Endothelial cell of umbilical vein (primary cell): ENCODE measurements around the gene DIP2C. TPM values are rescaled to one million over a fixed set of nuclear protein-coding genes. Genes with fewer than 3 reads are reported as not detected.

Experiments used
- BruUV-seq: library from RNA; stranded (reverse); fragments of 400-500 nt; replicated peaks from 2 replicates; lab custom pipeline; 2021; lab: Mats Ljungman, UMichigan
- CTCF ChIA-PET: fragments of 300-600, 350-600 bp; sonication (Branson Sonifier 250); formaldehyde crosslinking; loops from one replicate; lab custom pipeline; 2021; ENCODE audit warnings: antibody characterized with exemption, inconsistent platforms; lab: Charles Lee
- POLR2A ChIA-PET: fragments of 300-600, 350-600 bp; sonication (Branson Sonifier 250); formaldehyde crosslinking; loops from one replicate; lab custom pipeline; 2021; ENCODE audit warnings: antibody characterized with exemption, inconsistent platforms; lab: Charles Lee
- DNase-seq: peaks from one replicate; pipeline ENCODE4 v3.0.0-alpha.2; 2011; ENCODE audit warnings: low read depth, low spot score
- FAIRE-seq: peaks from 2 replicates; lab custom pipeline; 2011; peaks lifted over from hg19 to GRCh38; lab: Jason Lieb, UNC
- H2AFZ ChIP-seq: 2 replicates; pipeline ENCODE4 v1.6.0; 2012; ENCODE audit warnings: low read depth, low read length, control low read depth, inconsistent platforms
- H3K27ac ChIP-seq: 2 replicates; pipeline ENCODE4 v1.5.1; 2011; ENCODE audit warnings: low read depth, mild to moderate bottlenecking, control low read depth, low read length, moderate library complexity; ENCODE audit not compliant: insufficient read depth
- H3K27me3 ChIP-seq, 2 experiments: 2 replicates each; pipeline versions ENCODE4 v1.6.0 to v1.6.1; 2011; ENCODE audit warnings: low read length in 2 of 2, mixed read lengths in 1 of 2; ENCODE audit not compliant: control insufficient read depth in 2 of 2, insufficient read depth in 2 of 2
- H3K36me3 ChIP-seq, 2 experiments: 2 replicates in 1 of 2; 3 replicates in 1 of 2; pipeline ENCODE4 v1.5.1; 2011; ENCODE audit warnings: low read length in 2 of 2, mild to moderate bottlenecking in 1 of 2, moderate library complexity in 1 of 2; ENCODE audit not compliant: control insufficient read depth in 2 of 2, insufficient read depth in 2 of 2; ENCODE audit errors: extremely low read depth in 1 of 2
- H3K4me1 ChIP-seq: 3 replicates; pipeline ENCODE4 v1.5.1; 2011; ENCODE audit warnings: mild to moderate bottlenecking, low read length; ENCODE audit not compliant: control insufficient read depth, insufficient read depth; ENCODE audit errors: extremely low read depth
- H3K4me2 ChIP-seq: 2 replicates; pipeline ENCODE4 v1.6.1; 2011; ENCODE audit warnings: low read length, control low read depth, mixed read lengths; ENCODE audit not compliant: insufficient read depth
- H3K4me3 ChIP-seq, 3 experiments: fragments of 200-600 bp in 1 of 3; sonication (generic), shearing (Covaris generic) in 1 of 3; replicated peaks in 1 of 3; 2 replicates each; pipeline ENCODE4 v1.5.1; 2011 to 2016; ENCODE audit warnings: control low read depth in 3 of 3, low read length in 3 of 3, mild to moderate bottlenecking in 2 of 3, inconsistent platforms in 1 of 3, low read depth in 1 of 3, moderate library complexity in 1 of 3; ENCODE audit not compliant: insufficient read depth in 1 of 3
- H3K79me2 ChIP-seq: 2 replicates; pipeline ENCODE4 v1.6.0; 2012; ENCODE audit warnings: low read length, inconsistent platforms; ENCODE audit not compliant: control insufficient read depth, insufficient read depth
- H3K9ac ChIP-seq: replicated peaks from 2 replicates; pipeline ENCODE3; 2011; ENCODE audit warnings: low read length, control low read depth; ENCODE audit not compliant: insufficient read depth; ENCODE audit errors: extremely low read depth
- H3K9me1 ChIP-seq: replicated peaks from 3 replicates; pipeline ENCODE4 v1.6.0; 2011; ENCODE audit warnings: mild to moderate bottlenecking, low read length; ENCODE audit not compliant: control insufficient read depth, insufficient read depth; ENCODE audit errors: extremely low read depth
- H3K9me3 ChIP-seq: replicated peaks from 2 replicates; pipeline ENCODE4 v1.5.1; 2012; ENCODE audit warnings: low read length, inconsistent platforms; ENCODE audit not compliant: control insufficient read depth, insufficient read depth
- H4K20me1 ChIP-seq: replicated peaks from 2 replicates; pipeline ENCODE3; 2011; ENCODE audit warnings: mild to moderate bottlenecking, low read length; ENCODE audit not compliant: control insufficient read depth, insufficient read depth; ENCODE audit errors: extremely low read depth
- CTCF ChIP-seq, 2 donors: IDR thresholded peaks; 1 replicate in 1 of 2; 2 replicates in 1 of 2; pipeline ENCODE4 v1.5.1; 2011; ENCODE audit warnings: low read length in 2 of 2, mild to moderate bottlenecking in 2 of 2, moderate library complexity in 2 of 2, control low read depth in 1 of 2, inconsistent platforms in 1 of 2, low read depth in 1 of 2; ENCODE audit not compliant: insufficient read depth in 1 of 2; ENCODE audit errors: extremely low read depth in 1 of 2
- EZH2 ChIP-seq: IDR thresholded peaks from 2 replicates; pipeline ENCODE4 v1.6.1; 2012; ENCODE audit warnings: borderline replicate concordance, low read depth, mild to moderate bottlenecking, moderate library complexity, low read length, inconsistent platforms; ENCODE audit not compliant: severe bottlenecking
- FOS ChIP-seq: IDR thresholded peaks from 2 replicates; pipeline ENCODE4 v1.6.1; 2011; ENCODE audit warnings: mild to moderate bottlenecking, low read length, moderate library complexity, borderline replicate concordance; ENCODE audit not compliant: insufficient read depth
- GATA2 ChIP-seq: IDR thresholded peaks from 2 replicates; pipeline ENCODE4 v1.7.0; 2011; ENCODE audit warnings: low read depth, mild to moderate bottlenecking, moderate library complexity, mixed read lengths, low read length; ENCODE audit not compliant: insufficient read length, insufficient read depth
- JUN ChIP-seq: IDR thresholded peaks from 2 replicates; pipeline ENCODE4 v1.6.1; 2011; ENCODE audit warnings: borderline replicate concordance, low read depth; ENCODE audit not compliant: insufficient read length, insufficient read depth
- MAX ChIP-seq: IDR thresholded peaks from 2 replicates; pipeline ENCODE4 v1.6.1; 2011; ENCODE audit not compliant: insufficient read depth, insufficient read length
- MYC ChIP-seq: IDR thresholded peaks from one replicate; pipeline ENCODE4 v1.6.1; 2011; ENCODE audit warnings: mild to moderate bottlenecking, low read depth, low read length
- POLR2A ChIP-seq: IDR thresholded peaks from 2 replicates; pipeline ENCODE4 v1.6.1; 2012; ENCODE audit warnings: low read depth, mild to moderate bottlenecking, control low read depth, low read length
- POLR2AphosphoS5 ChIP-seq: IDR thresholded peaks from 2 replicates; pipeline ENCODE4 v1.6.1; 2012; ENCODE audit warnings: low read depth, mild to moderate bottlenecking, control low read depth, low read length, moderate library complexity; ENCODE audit not compliant: insufficient read depth
- dilution Hi-C: fragments of 300-500 bp; cut with MboI; formaldehyde crosslinking; loops from one replicate; pipeline ENCODE4 v1.15.0; 2019; ENCODE audit warnings: low sequenced_read_pairs; ENCODE audit not compliant: extremely low pct_ligation_motif_present
- intact Hi-C: fragments of 100-400 bp; cut with micrococcal nuclease; formaldehyde crosslinking; loops from one replicate; pipeline ENCODE4 v1.10.0; 2022
- polyA plus RNA-seq, 4 experiments: library from polyadenylated mRNA; depleted of rRNA in 3 of 4; stranded (reverse) in 3 of 4; unstranded in 1 of 4; fragments of >200 nt; gene quantifications; 2 replicates each; pipeline versions ENCODE4 v1.2.1 to v1.2.3, GENCODE V29; 2011 to 2012; ENCODE audit warnings: missing spikeins in 1 of 4
- total RNA-seq: library from RNA; stranded (reverse); gene quantifications from 2 replicates; pipeline ENCODE4 v1.2.3, GENCODE V29; 2021

DIP2C gene
- total and polyA plus RNA-seq, 2 donors (not counting 3 experiments of a cell fraction or from before 2014, with no cell fraction given), result 3.6 to 10.7 TPM

GRCh38 chr10:722281-723060, 33.0 kb upstream of the DIP2C start:
- Histone ChIP-seq H3K4me1 (no peaks in the 10 kb centered on the region), H3K4me3 (no peak overlapping the region), H3K27me3 (no peaks in the 10 kb centered on the region), H2AFZ (no peak overlapping the region), H3K9me3 (no peaks in the 10 kb centered on the region), H3K27ac (no peak overlapping the region), H3K9ac (no peak overlapping the region), H3K36me3 (no peaks in the 10 kb centered on the region), H3K4me2 (no peak overlapping the region), H4K20me1 (no peaks in the 10 kb centered on the region), H3K79me2 (no peaks in the 10 kb centered on the region), H3K9me1 (no peaks in the 10 kb centered on the region)
- POLR2A ChIA-PET, result no interaction called here
- CTCF ChIA-PET, result no interaction called here
- no peak for TF ChIP-seq MYC
- TF ChIP-seq MAX, result no peak
- TF ChIP-seq FOS, result no peak
- no peak for TF ChIP-seq EZH2
- no peak for TF ChIP-seq POLR2AphosphoS5
- no peak for TF ChIP-seq POLR2A
- TF ChIP-seq CTCF (IDR thresholded peaks at IDR 0.05; ENCODE audit: extremely low read depth in 1 of 2, insufficient read depth in 1 of 2, low read depth in 1 of 2, low read length in 2 of 2), result no peak
- no peak for TF ChIP-seq GATA2
- TF ChIP-seq JUN, result no peak
- no peak for FAIRE-seq
- DNase-seq, result no peak
- dilution Hi-C loops, result no loop called here
- intact Hi-C loops, result no loop called here
- no TSS peak for BruUV-seq
